HG02973 (cell line): ENCODE results near the gene CLMN.

Experiments used
- ATAC-seq: cut with Tn5 transposase; IDR thresholded peaks from one replicate; pipeline ENCODE4 v1.9.1; 2021; ENCODE audit warnings: moderate library complexity; ENCODE audit not compliant: unreplicated experiment

CLMN gene

GRCh38 chr14:95199298-95199983 lies 120.3 kb downstream of the CLMN start:
- no peak for ATAC-seq

GRCh38 chr14:95198320-95198719 lies 121.4 kb downstream of the CLMN start:
- no peak for ATAC-seq

GRCh38 chr14:95197551-95197950 lies 122.2 kb downstream of the CLMN start:
- no peak for ATAC-seq

GRCh38 chr14:95196826-95197545 lies 122.7 kb downstream of the CLMN start:
- no peak for ATAC-seq

- no peak for ATAC-seq
These were observed 123.4 kb downstream of the CLMN start for GRCh38 chr14:95196268-95196667.

GRCh38 chr14:95195031-95195430 lies 124.7 kb downstream of the CLMN start:
- no peak for ATAC-seq

- ATAC-seq = no peak
These were observed 126.6 kb downstream of the CLMN start for GRCh38 chr14:95193081-95193480.

GRCh38 chr14:95192311-95192710 lies 127.4 kb downstream of the CLMN start:
- no peak for ATAC-seq

- ATAC-seq = no peak
These were observed 128.1 kb downstream of the CLMN start for GRCh38 chr14:95191445-95192199.

GRCh38 chr14:95190857-95191256 lies 128.9 kb downstream of the CLMN start:
- ATAC-seq = no peak

GRCh38 chr14:95190346-95190840 lies 129.3 kb downstream of the CLMN start:
- no peak for ATAC-seq

GRCh38 chr14:95189367-95190132 lies 130.2 kb downstream of the CLMN start:
- ATAC-seq = no peak

GRCh38 chr14:95188380-95188779 lies 131.3 kb downstream of the CLMN start:
- no peak for ATAC-seq

- ATAC-seq = no peak
These were observed 133.8 kb downstream of the CLMN start for GRCh38 chr14:95185767-95186392.

- no peak for ATAC-seq
These were observed 134.5 kb downstream of the CLMN start for GRCh38 chr14:95185033-95185766.

GRCh38 chr14:95184413-95184790 lies 135.3 kb downstream of the CLMN start:
- no peak for ATAC-seq

GRCh38 chr14:95183532-95184412 lies 135.9 kb downstream of the CLMN start:
- no peak for ATAC-seq

GRCh38 chr14:95183082-95183481 lies 136.6 kb downstream of the CLMN start:
- no peak for ATAC-seq

- no peak for ATAC-seq
These were observed 137.3 kb downstream of the CLMN start for GRCh38 chr14:95182379-95182778.
